ENCODE results near the gene NUP155. TPM values are rescaled to one million over a fixed set of nuclear protein-coding genes. Genes with fewer than 3 reads are reported as not detected.

Gene NUP155
- total RNA-seq, 1 donor = 29.6 TPM

GRCh38 chr5:37248421-37248969, 122.4 kb downstream of the NUP155 start:
- no peaks in the 10 kb centered on the region for H3K27me3 ChIP-seq (ENCODE audit: insufficient read depth, low read length)
- peak overlapping the region; percentile 66 for H3K4me3 ChIP-seq (ENCODE audit: low read length)
- peaks cover 16% of the 10 kb centered on the region for H3K4me1 ChIP-seq (ENCODE audit: insufficient read depth, low read length)
- H3K9me3 ChIP-seq (ENCODE audit: low read depth, low read length) = no peaks in the 10 kb centered on the region

- Histone ChIP-seq H3K4me1 (ENCODE audit: insufficient read depth, low read length) (peaks cover 16% of the 10 kb centered on the region), H3K9me3 (ENCODE audit: low read depth, low read length) (no peaks in the 10 kb centered on the region), H3K27me3 (ENCODE audit: insufficient read depth, low read length) (no peaks in the 10 kb centered on the region), H3K4me3 (ENCODE audit: low read length) (no peak overlapping the region)
These were observed 123.4 kb downstream of the NUP155 start for GRCh38 chr5:37247496-37247895.

GRCh38 chr5:37247036-37247435, 123.9 kb downstream of the NUP155 start:
- Histone ChIP-seq H3K4me3 (ENCODE audit: low read length) (no peak overlapping the region), H3K27me3 (ENCODE audit: insufficient read depth, low read length) (no peaks in the 10 kb centered on the region)

More at GRCh38 chr5:37247036-37247435, 123.9 kb downstream of the NUP155 start:
- H3K4me1 ChIP-seq (ENCODE audit: insufficient read depth, low read length) = peaks cover 16% of the 10 kb centered on the region
- H3K9me3 ChIP-seq (ENCODE audit: low read depth, low read length) = no peaks in the 10 kb centered on the region

Other genes with a start within 250 kb of the NUP155 start
- gene CPLANE1, start 121.7 kb downstream of the NUP155 start, total RNA-seq = 6.5 TPM
- gene WDR70, start 8.2 kb upstream of the NUP155 start, total RNA-seq = 21.5 TPM

Measured in mononuclear cell (primary cell).